Mononuclear cell (primary cell): ENCODE data around the gene SNRPA. TPM values are rescaled to one million over a fixed set of nuclear protein-coding genes. Genes with fewer than 3 reads are reported as not detected.

ENCODE experiments used
- H3K27me3 ChIP-seq: 2 replicates; pipeline ENCODE4 v1.6.0; 2011; ENCODE audit warnings: low read length, control low read depth; ENCODE audit not compliant: insufficient read depth
- H3K4me1 ChIP-seq: 2 replicates; pipeline ENCODE4 v1.5.1; 2011; ENCODE audit warnings: mild to moderate bottlenecking, low read length, control low read depth; ENCODE audit not compliant: insufficient read depth
- H3K4me3 ChIP-seq: 2 replicates; pipeline ENCODE4 v1.5.1; 2011; ENCODE audit warnings: mild to moderate bottlenecking, low read length, moderate library complexity
- H3K9me3 ChIP-seq: 2 replicates; pipeline ENCODE4 v1.5.1; 2011; ENCODE audit warnings: low read depth, mild to moderate bottlenecking, control low read depth, low read length
- total RNA-seq: library from RNA; depleted of rRNA; stranded (reverse); fragments of >200 nt; gene quantifications from one replicate; pipeline ENCODE4 v1.2.3, GENCODE V29; 2012

The SNRPA gene
- total RNA-seq, 1 donor: 26.2 TPM

- Histone ChIP-seq H3K27me3 (no peaks in the 10 kb centered on the region), H3K4me3 (no peak overlapping the region), H3K4me1 (no peaks in the 10 kb centered on the region), H3K9me3 (no peaks in the 10 kb centered on the region)
Observed at GRCh38 chr19:40736661-40737060, 14.3 kb upstream of the SNRPA start.

GRCh38 chr19:40737102-40737644 lies 13.8 kb upstream of the SNRPA start:
- Histone ChIP-seq H3K9me3 (no peaks in the 10 kb centered on the region), H3K4me3 (no peak overlapping the region), H3K27me3 (no peaks in the 10 kb centered on the region), H3K4me1 (no peaks in the 10 kb centered on the region)

- no peaks in the 10 kb centered on the region for H3K27me3 ChIP-seq
- H3K9me3 ChIP-seq: no peaks in the 10 kb centered on the region
- no peaks in the 10 kb centered on the region for H3K4me1 ChIP-seq
- no peak overlapping the region for H3K4me3 ChIP-seq
Observed at GRCh38 chr19:40739030-40739839, 11.8 kb upstream of the SNRPA start.

GRCh38 chr19:40739871-40740703 lies 10.9 kb upstream of the SNRPA start:
- Histone ChIP-seq H3K4me1 (no peaks in the 10 kb centered on the region), H3K9me3 (no peaks in the 10 kb centered on the region), H3K27me3 (no peaks in the 10 kb centered on the region), H3K4me3 (no peak overlapping the region)

GRCh38 chr19:40740747-40741146 lies 10.3 kb upstream of the SNRPA start:
- H3K4me3 ChIP-seq: no peak overlapping the region
- no peaks in the 10 kb centered on the region for H3K9me3 ChIP-seq
- H3K27me3 ChIP-seq: no peaks in the 10 kb centered on the region
- no peaks in the 10 kb centered on the region for H3K4me1 ChIP-seq

GRCh38 chr19:40741527-40742390 lies 9.2 kb upstream of the SNRPA start:
- H3K9me3 ChIP-seq: no peaks in the 10 kb centered on the region
- H3K4me1 ChIP-seq: no peaks in the 10 kb centered on the region
- no peaks in the 10 kb centered on the region for H3K27me3 ChIP-seq
- no peak overlapping the region for H3K4me3 ChIP-seq

GRCh38 chr19:40742477-40742876 lies 8.5 kb upstream of the SNRPA start:
- H3K4me1 ChIP-seq: no peaks in the 10 kb centered on the region
- no peaks in the 10 kb centered on the region for H3K9me3 ChIP-seq
- H3K4me3 ChIP-seq: no peak overlapping the region
- H3K27me3 ChIP-seq: no peaks in the 10 kb centered on the region

GRCh38 chr19:40742886-40743285 lies 8.1 kb upstream of the SNRPA start:
- no peaks in the 10 kb centered on the region for H3K27me3 ChIP-seq
- H3K4me3 ChIP-seq: no peak overlapping the region
- peaks cover 3% of the 10 kb centered on the region for H3K4me1 ChIP-seq
- no peaks in the 10 kb centered on the region for H3K9me3 ChIP-seq

GRCh38 chr19:40743926-40744325 lies 7.1 kb upstream of the SNRPA start:
- Histone ChIP-seq H3K27me3 (no peaks in the 10 kb centered on the region), H3K9me3 (no peaks in the 10 kb centered on the region), H3K4me3 (no peak overlapping the region), H3K4me1 (peaks cover 14% of the 10 kb centered on the region)

- no peaks in the 10 kb centered on the region for H3K9me3 ChIP-seq
Observed at GRCh38 chr19:40744554-40745401, 6.2 kb upstream of the SNRPA start.

GRCh38 chr19:40745402-40745780 lies 5.6 kb upstream of the SNRPA start:
- H3K9me3 ChIP-seq: no peaks in the 10 kb centered on the region
- peaks cover 27% of the 10 kb centered on the region for H3K4me1 ChIP-seq
- H3K4me3 ChIP-seq: no peak overlapping the region
- no peaks in the 10 kb centered on the region for H3K27me3 ChIP-seq

More at GRCh38 chr19:40744554-40745401, 6.2 kb upstream of the SNRPA start:
- Histone ChIP-seq H3K4me3 (no peak overlapping the region), H3K27me3 (no peaks in the 10 kb centered on the region), H3K4me1 (peaks cover 22% of the 10 kb centered on the region)

GRCh38 chr19:40747536-40747935 lies 3.5 kb upstream of the SNRPA start:
- Histone ChIP-seq H3K4me1 (peaks cover 34% of the 10 kb centered on the region), H3K9me3 (no peaks in the 10 kb centered on the region), H3K4me3 (no peak overlapping the region), H3K27me3 (no peaks in the 10 kb centered on the region)

GRCh38 chr19:40750058-40750873 lies 737 bp upstream of the SNRPA start, which contains the start of gene ACTMAP:
Gene ACTMAP, minus strand, starts transcription at chr19:40750477. Its CDS starts 674 bp downstream, at chr19:40749803.
- Histone ChIP-seq H3K27me3 (no peaks in the 10 kb centered on the region), H3K4me3 (peak within 1 kb of the TSS; percentile 69), H3K4me1 (peaks cover 60% of the 10 kb centered on the region), H3K9me3 (no peaks in the 10 kb centered on the region)
